Uterus (tissue), 2 donors: Measurements from ENCODE around the gene DCAF8.

ENCODE experiments used
- CTCF ChIP-seq, 4 experiments: fragments of 200-600 bp in 2 of 4; fragments of 450-650 bp in 2 of 4; sonication (generic) in 2 of 4; IDR thresholded peaks; one replicate each; pipeline ENCODE4 v1.5.1; 2016 to 2019; ENCODE audit warnings: antibody characterized with exemption in 4 of 4, mild to moderate bottlenecking in 2 of 4, moderate library complexity in 1 of 4
- POLR2A ChIP-seq, 2 donors: fragments of 450-650 bp; IDR thresholded peaks; one replicate each; pipeline ENCODE4 v1.6.1; 2016; ENCODE audit warnings: antibody characterized with exemption in 2 of 2, mild to moderate bottlenecking in 1 of 2, moderate library complexity in 1 of 2

- TF ChIP-seq CTCF (IDR thresholded peaks at IDR 0.05), result no peak
- no peak for TF ChIP-seq POLR2A (IDR thresholded peaks at IDR 0.05)
These were observed 44.8 kb downstream of the DCAF8 start for GRCh38 chr1:160217481-160218051.
